HepG2 (cell line): ENCODE results near the gene OTOP3. TPM values are rescaled to one million over a fixed set of nuclear protein-coding genes. Genes with fewer than 3 reads are reported as not detected.

Experiments
- ADNP ChIP-seq: sonication (generic); formaldehyde crosslinking; IDR thresholded peaks from 2 replicates; pipeline ENCODE4 v1.4.0; 2020; ENCODE audit warnings: missing genetic modification reagents
- BCLAF1 ChIP-seq: fragments of 450-650 bp; IDR thresholded peaks from 2 replicates; pipeline ENCODE4 v1.6.1; 2017; ENCODE audit warnings: mild to moderate bottlenecking
- CEBPZ ChIP-seq: IDR thresholded peaks from 2 replicates; pipeline ENCODE4 v1.6.1; 2012; ENCODE audit warnings: low read length, improper control_type of control experiment
- FOXA1 ChIP-seq, 2 experiments: fragments of 450-650 bp in 1 of 2; sonication (generic) in 1 of 2; formaldehyde crosslinking in 1 of 2; IDR thresholded peaks; 2 replicates each; pipeline versions ENCODE4 v1.4.0 to v1.6.1; 2016 to 2020; ENCODE audit warnings: missing genetic modification reagents in 1 of 2
- JDP2 ChIP-seq: sonication (generic); formaldehyde crosslinking; IDR thresholded peaks from 2 replicates; pipeline ENCODE4 v1.8.1; 2022; ENCODE audit warnings: missing genetic modification reagents, borderline replicate concordance
- KAT7 ChIP-seq: IDR thresholded peaks from 2 replicates; pipeline ENCODE4 v1.6.1; 2018; ENCODE audit warnings: borderline replicate concordance, missing compliant biosample characterization
- MEF2D ChIP-seq: sonication (generic); formaldehyde crosslinking; IDR thresholded peaks from 2 replicates; pipeline ENCODE4 v1.5.1; 2020; ENCODE audit warnings: mild to moderate bottlenecking, missing genetic modification reagents
- MEIS1 ChIP-seq: sonication (generic); formaldehyde crosslinking; IDR thresholded peaks from 2 replicates; pipeline ENCODE4 v1.9.0; 2021; ENCODE audit warnings: mild to moderate bottlenecking, missing genetic modification reagents, moderate library complexity, borderline replicate concordance
- MIXL1 ChIP-seq: IDR thresholded peaks from 2 replicates; pipeline ENCODE4 v1.6.1; 2016
- NFYB ChIP-seq: sonication (generic); formaldehyde crosslinking; IDR thresholded peaks from 2 replicates; pipeline ENCODE4 v1.4.0; 2020; ENCODE audit warnings: missing genetic modification reagents
- PHF21A ChIP-seq: sonication (generic); formaldehyde crosslinking; IDR thresholded peaks from 2 replicates; pipeline ENCODE4 v1.5.0; 2020; ENCODE audit warnings: mild to moderate bottlenecking, missing genetic modification reagents
- PREB ChIP-seq: sonication (generic); formaldehyde crosslinking; IDR thresholded peaks from 2 replicates; pipeline ENCODE4 v1.4.0; 2020; ENCODE audit warnings: missing genetic modification reagents
- SALL1 ChIP-seq: sonication (generic); formaldehyde crosslinking; IDR thresholded peaks from 2 replicates; pipeline ENCODE4 v1.8.0; 2022; ENCODE audit warnings: mild to moderate bottlenecking, missing genetic modification reagents
- SAP130 ChIP-seq: IDR thresholded peaks from 2 replicates; pipeline ENCODE4 v1.6.1; 2016; ENCODE audit warnings: low read depth
- SKI ChIP-seq: fragments of 450-650 bp; IDR thresholded peaks from one replicate; pipeline ENCODE4 v1.6.1; 2018; ENCODE audit warnings: mild to moderate bottlenecking; ENCODE audit not compliant: partially characterized antibody
- U2AF1 ChIP-seq: fragments of 200-400 bp; formaldehyde crosslinking; optimal IDR thresholded peaks from 2 replicates; pipeline ENCODE3; 2017; ENCODE audit warnings: mild to moderate bottlenecking, low read depth, low read length
- ZBTB38 ChIP-seq: sonication (generic); formaldehyde crosslinking; IDR thresholded peaks from 2 replicates; pipeline ENCODE4 v1.5.1; 2020; ENCODE audit warnings: mild to moderate bottlenecking, missing genetic modification reagents
- ZFX ChIP-seq: sonication (generic); formaldehyde crosslinking; IDR thresholded peaks from 2 replicates; pipeline ENCODE4 v1.4.0; 2020; ENCODE audit warnings: mild to moderate bottlenecking, low read depth, missing genetic modification reagents, moderate library complexity
- ZNF513 ChIP-seq: sonication (generic); formaldehyde crosslinking; conservative IDR thresholded peaks from 2 replicates; pipeline ENCODE4 v1.5.0; 2020; ENCODE audit warnings: missing genetic modification reagents
- ZNF557 ChIP-seq: sonication (generic); formaldehyde crosslinking; IDR thresholded peaks from 2 replicates; pipeline ENCODE4 v1.4.0; 2020; ENCODE audit warnings: missing genetic modification reagents
- polyA plus RNA-seq, 8 experiments: library from polyadenylated mRNA; depleted of rRNA in 3 of 8; stranded (reverse) in 7 of 8; unstranded in 1 of 8; fragments of >200 nt; fragmentation: Illumina TruSeq in 4 of 8; extraction: Trizol in 4 of 8; gene quantifications; 2 replicates each; pipeline versions ENCODE4 v1.2.1 to v1.2.3, GENCODE V29; 2011 to 2016; ENCODE audit warnings: low read depth in 4 of 8, missing spikeins in 1 of 8, mixed read lengths in 1 of 8; ENCODE audit not compliant: insufficient read depth in 1 of 8
- total RNA-seq, 5 experiments: library from RNA; depleted of rRNA; stranded (reverse); fragments of >200 nt; fragmentation: Illumina TruSeq; extraction: Trizol; gene quantifications; 2 replicates each; pipeline ENCODE4 v1.2.3, GENCODE V29; 2016; ENCODE audit warnings: low read depth in 1 of 5
- TF ChIP-seq, protein P1 (sequence below), 2 experiments: sonication (generic) in 1 of 2; formaldehyde crosslinking in 1 of 2; IDR thresholded peaks; 2 replicates each; pipeline versions ENCODE4 v1.4.0 to v1.6.1; 2018 to 2020; ENCODE audit warnings: missing genetic modification reagents in 2 of 2, borderline replicate concordance in 1 of 2, low read depth in 1 of 2, mild to moderate bottlenecking in 1 of 2, missing biosample characterization in 1 of 2

OTOP3 gene
- total and polyA plus RNA-seq, 2 of the 13 experiments (the other 11 are each of a cell fraction or from before 2014, with no cell fraction given) = not detected

- TF ChIP-seq, protein P1, sequence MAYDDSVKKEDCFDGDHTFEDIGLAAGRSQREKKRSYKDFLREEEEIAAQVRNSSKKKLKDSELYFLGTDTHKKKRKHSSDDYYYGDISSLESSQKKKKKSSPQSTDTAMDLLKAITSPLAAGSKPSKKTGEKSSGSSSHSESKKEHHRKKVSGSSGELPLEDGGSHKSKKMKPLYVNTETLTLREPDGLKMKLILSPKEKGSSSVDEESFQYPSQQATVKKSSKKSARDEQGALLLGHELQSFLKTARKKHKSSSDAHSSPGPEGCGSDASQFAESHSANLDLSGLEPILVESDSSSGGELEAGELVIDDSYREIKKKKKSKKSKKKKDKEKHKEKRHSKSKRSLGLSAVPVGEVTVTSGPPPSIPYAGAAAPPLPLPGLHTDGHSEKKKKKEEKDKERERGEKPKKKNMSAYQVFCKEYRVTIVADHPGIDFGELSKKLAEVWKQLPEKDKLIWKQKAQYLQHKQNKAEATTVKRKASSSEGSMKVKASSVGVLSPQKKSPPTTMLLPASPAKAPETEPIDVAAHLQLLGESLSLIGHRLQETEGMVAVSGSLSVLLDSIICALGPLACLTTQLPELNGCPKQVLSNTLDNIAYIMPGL (CRISPR knock-in tag; IDR thresholded peaks at IDR 0.05; ENCODE audit: borderline replicate concordance in 1 of 2, low read depth in 1 of 2) = no peak
- 0 out of 2 replicates have a peak, but pooled peaks have one; percentile 66 for TF ChIP-seq SALL1 (CRISPR knock-in tag)
- no peak for TF ChIP-seq U2AF1
- 0 out of 2 replicates have a peak, but pooled peaks have one; percentile 13 for TF ChIP-seq ADNP (CRISPR knock-in tag)
- TF ChIP-seq BCLAF1 = no peak
- 0 out of 2 replicates have a peak, but pooled peaks have one; percentile 24 for TF ChIP-seq ZBTB38 (CRISPR knock-in tag)
- TF ChIP-seq MIXL1 = no peak
- no peak for TF ChIP-seq JDP2 (CRISPR knock-in tag)
- no peak for TF ChIP-seq PREB (CRISPR knock-in tag)
- peak; percentile 40; the same call in 1 of the 2 replicates for TF ChIP-seq MEF2D (CRISPR knock-in tag)
- TF ChIP-seq KAT7 = no peak; the same call in 1 of the 2 replicates
- peak; percentile 40 for TF ChIP-seq PHF21A (CRISPR knock-in tag)
- no peak for TF ChIP-seq SAP130
- TF ChIP-seq FOXA1 (IDR thresholded peaks at IDR 0.05) = no peak
- no peak for TF ChIP-seq FOXA1 (CRISPR knock-in tag; IDR thresholded peaks at IDR 0.05)
- no peak for TF ChIP-seq ZNF513 (CRISPR knock-in tag)
- TF ChIP-seq SKI = no peak
- no peak for TF ChIP-seq ZNF557 (CRISPR knock-in tag)
- TF ChIP-seq MEIS1 (CRISPR knock-in tag) = no peak
- TF ChIP-seq ZFX (CRISPR knock-in tag) = peak; percentile 90
- no peak for TF ChIP-seq NFYB (CRISPR knock-in tag)
- no peak for TF ChIP-seq CEBPZ
Observed at GRCh38 chr17:74971842-74972106, 36.1 kb downstream of the OTOP3 start (continued).
